Neural progenitor cell (in vitro differentiated cells): ENCODE results near the gene TMC4. TPM values are rescaled to one million over a fixed set of nuclear protein-coding genes. Genes with fewer than 3 reads are reported as not detected.
A peak's percentile ranks its signal among the peaks of the same experiment; 100 is the strongest.

Experiments
- DNase-seq: peaks from one replicate; pipeline ENCODE4 v3.0.0-alpha.2; 2016; ENCODE audit warnings: low spot score
- H2AFZ ChIP-seq: fragments of 200-600 bp; sonication (generic); replicated peaks from 2 replicates; pipeline ENCODE4 v1.6.1; 2016; ENCODE audit warnings: antibody characterized with exemption
- H3F3A ChIP-seq: fragments of 200-600 bp; sonication (generic); 2 replicates; pipeline ENCODE4 v1.6.1; 2016; ENCODE audit warnings: antibody characterized with exemption, low read depth
- H3K27ac ChIP-seq: fragments of 200-600 bp; sonication (generic); 2 replicates; pipeline ENCODE4 v1.5.1; 2016; ENCODE audit warnings: mild to moderate bottlenecking
- H3K27me3 ChIP-seq: fragments of 200-600 bp; sonication (generic); 2 replicates; pipeline ENCODE4 v1.6.1; 2016; ENCODE audit warnings: mild to moderate bottlenecking, moderate library complexity
- H3K36me3 ChIP-seq: fragments of 200-600 bp; sonication (generic); 2 replicates; pipeline ENCODE4 v1.5.1; 2016
- H3K4me1 ChIP-seq: fragments of 200-600 bp; sonication (generic); 2 replicates; pipeline ENCODE4 v1.6.1; 2016; ENCODE audit warnings: mixed run types
- H3K4me2 ChIP-seq: fragments of 200-600 bp; sonication (generic); 2 replicates; pipeline ENCODE4 v1.6.1; 2016
- H3K4me3 ChIP-seq: fragments of 200-600 bp; sonication (generic); 2 replicates; pipeline ENCODE4 v1.5.1; 2016
- H3K79me2 ChIP-seq: fragments of 200-600 bp; sonication (generic); 2 replicates; pipeline ENCODE4 v1.6.1; 2016; ENCODE audit warnings: low read depth
- H3K9ac ChIP-seq: fragments of 200-600 bp; sonication (generic); 2 replicates; pipeline ENCODE4 v1.6.1; 2016
- H3K9me3 ChIP-seq: fragments of 200-600 bp; sonication (generic); 2 replicates; pipeline ENCODE4 v1.5.1; 2016; ENCODE audit warnings: low read depth
- H4K20me1 ChIP-seq: fragments of 200-600 bp; sonication (generic); 2 replicates; pipeline ENCODE4 v1.6.1; 2016; ENCODE audit warnings: low read depth
- H3K27ac Mint-ChIP-seq: 3 replicates; pipeline ENCODE4 v1.8.0; 2021; ENCODE audit warnings: mixed read lengths
- H3K27me3 Mint-ChIP-seq: 2 replicates; pipeline ENCODE4 v1.8.0; 2022; ENCODE audit warnings: low read depth, mild to moderate bottlenecking, inconsistent platforms, moderate library complexity, mixed read lengths; ENCODE audit not compliant: insufficient read depth
- H3K36me3 Mint-ChIP-seq: 3 replicates; pipeline ENCODE4 v1.8.0; 2021; ENCODE audit warnings: mixed read lengths
- H3K4me1 Mint-ChIP-seq: 3 replicates; pipeline ENCODE4 v1.8.0; 2021; ENCODE audit warnings: mixed read lengths
- H3K4me3 Mint-ChIP-seq: 3 replicates; pipeline ENCODE4 v1.8.0; 2021; ENCODE audit warnings: mild to moderate bottlenecking, moderate library complexity, mixed read lengths
- H3K9me3 Mint-ChIP-seq: 3 replicates; pipeline ENCODE4 v1.8.0; 2020; ENCODE audit warnings: mixed read lengths
- EZH2 ChIP-seq: fragments of 200-600 bp; sonication (generic); IDR thresholded peaks from 2 replicates; pipeline ENCODE4 v1.6.1; 2017; ENCODE audit warnings: antibody characterized with exemption, mild to moderate bottlenecking, moderate library complexity
- EZH2phosphoT487 ChIP-seq: fragments of 200-600 bp; sonication (generic); IDR thresholded peaks from 2 replicates; pipeline ENCODE4 v1.6.1; 2017; ENCODE audit warnings: antibody characterized with exemption
- total RNA-seq: library from RNA; depleted of rRNA; stranded (reverse); fragments of >200 nt; gene quantifications from 2 replicates; pipeline ENCODE4 v1.2.3, GENCODE V29; 2015; ENCODE audit warnings: low replicate concordance
- TF ChIP-seq, protein P1 (sequence below): fragments of 200-600 bp; sonication (generic); IDR thresholded peaks from 2 replicates; pipeline ENCODE4 v1.5.1; 2017; ENCODE audit warnings: antibody characterized with exemption, mild to moderate bottlenecking

Gene TMC4
- total RNA-seq, 1 donor from 2014 or later = not detected

DNA sequence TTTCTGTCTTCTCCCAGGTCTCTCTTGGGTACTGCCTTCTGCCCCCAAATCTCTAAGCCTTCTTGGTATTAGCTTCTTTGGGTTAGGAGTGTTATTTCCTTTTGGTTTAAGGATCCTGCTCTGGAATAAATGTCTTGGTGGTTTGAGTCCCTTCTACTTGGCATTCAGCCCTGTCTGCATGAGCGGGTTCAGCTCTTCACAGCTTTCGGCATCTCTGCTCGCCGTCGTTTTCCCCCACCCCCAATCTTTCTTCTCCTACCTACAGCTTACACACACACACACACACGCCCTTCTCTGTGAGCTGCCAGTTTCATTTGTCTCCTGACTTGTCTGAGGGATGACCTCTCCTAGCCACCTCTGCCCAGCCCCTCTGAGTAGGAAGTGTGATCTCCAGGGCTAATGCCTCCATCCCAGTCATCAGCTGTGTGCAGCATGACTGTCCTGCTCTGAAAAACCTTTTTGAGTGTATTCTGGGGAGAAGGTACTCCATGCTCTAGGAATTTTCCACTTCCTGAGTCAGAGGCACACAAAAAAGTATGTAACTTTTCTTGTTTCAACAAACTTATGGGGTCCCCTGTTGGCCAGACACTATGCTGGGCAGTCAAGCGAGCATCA is 30.7 kb downstream of the TMC4 start:
- no peak overlapping the region for H3K4me2 ChIP-seq
- peaks cover 20% of the 10 kb centered on the region for H3K4me1 Mint-ChIP-seq
- TF ChIP-seq EZH2phosphoT487 (no peak), EZH2 (no peak)
- TF ChIP-seq, protein P1, sequence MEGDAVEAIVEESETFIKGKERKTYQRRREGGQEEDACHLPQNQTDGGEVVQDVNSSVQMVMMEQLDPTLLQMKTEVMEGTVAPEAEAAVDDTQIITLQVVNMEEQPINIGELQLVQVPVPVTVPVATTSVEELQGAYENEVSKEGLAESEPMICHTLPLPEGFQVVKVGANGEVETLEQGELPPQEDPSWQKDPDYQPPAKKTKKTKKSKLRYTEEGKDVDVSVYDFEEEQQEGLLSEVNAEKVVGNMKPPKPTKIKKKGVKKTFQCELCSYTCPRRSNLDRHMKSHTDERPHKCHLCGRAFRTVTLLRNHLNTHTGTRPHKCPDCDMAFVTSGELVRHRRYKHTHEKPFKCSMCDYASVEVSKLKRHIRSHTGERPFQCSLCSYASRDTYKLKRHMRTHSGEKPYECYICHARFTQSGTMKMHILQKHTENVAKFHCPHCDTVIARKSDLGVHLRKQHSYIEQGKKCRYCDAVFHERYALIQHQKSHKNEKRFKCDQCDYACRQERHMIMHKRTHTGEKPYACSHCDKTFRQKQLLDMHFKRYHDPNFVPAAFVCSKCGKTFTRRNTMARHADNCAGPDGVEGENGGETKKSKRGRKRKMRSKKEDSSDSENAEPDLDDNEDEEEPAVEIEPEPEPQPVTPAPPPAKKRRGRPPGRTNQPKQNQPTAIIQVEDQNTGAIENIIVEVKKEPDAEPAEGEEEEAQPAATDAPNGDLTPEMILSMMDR = no peak
- H3K4me1 ChIP-seq = peaks cover 8% of the 10 kb centered on the region
- H3K9ac ChIP-seq = no peak overlapping the region
- H3K27ac ChIP-seq = no peak overlapping the region
- no peak overlapping the region for H3K4me3 Mint-ChIP-seq
- peaks cover 10% of the 10 kb centered on the region for H3K27me3 Mint-ChIP-seq
- no peak overlapping the region for H3K27ac Mint-ChIP-seq
- no peak for DNase-seq
- no peak overlapping the region for H2AFZ ChIP-seq
- H4K20me1 ChIP-seq = peaks cover 67% of the 10 kb centered on the region
- no peaks in the 10 kb centered on the region for H3K9me3 ChIP-seq
- H3K4me3 ChIP-seq = no peak overlapping the region
- H3F3A ChIP-seq = no peaks in the 10 kb centered on the region
- H3K79me2 ChIP-seq = peaks cover 55% of the 10 kb centered on the region
- no peaks in the 10 kb centered on the region for H3K27me3 ChIP-seq
- peaks cover 43% of the 10 kb centered on the region for H3K36me3 Mint-ChIP-seq
- H3K9me3 Mint-ChIP-seq = no peaks in the 10 kb centered on the region
- no peaks in the 10 kb centered on the region for H3K36me3 ChIP-seq

DNA sequence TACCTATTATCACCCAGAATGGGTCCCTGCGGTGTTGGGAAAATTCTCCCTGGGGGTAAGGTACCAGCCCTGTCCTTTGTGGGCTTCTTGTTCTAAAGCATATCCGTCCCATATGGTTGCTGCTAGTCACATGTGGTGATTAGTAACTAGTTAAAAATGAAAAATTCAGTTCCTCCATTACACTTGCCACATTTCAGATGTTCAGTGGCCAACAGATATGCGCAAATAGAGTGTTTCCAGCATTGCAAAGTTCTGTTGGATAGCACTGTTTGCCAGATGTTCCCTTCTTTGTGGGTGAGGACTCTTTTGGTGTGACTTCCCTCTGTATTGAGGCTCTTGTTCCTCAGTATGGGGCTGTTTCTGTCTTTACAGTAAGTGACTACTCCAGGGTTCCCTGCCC is 31.6 kb downstream of the TMC4 start:
- Histone ChIP-seq H3K79me2 (peaks cover 55% of the 10 kb centered on the region), H3K4me3 (no peak overlapping the region), H3K9ac (no peak overlapping the region), H3K27ac (no peak overlapping the region), H3F3A (peaks cover 5% of the 10 kb centered on the region), H3K4me1 (peaks cover 8% of the 10 kb centered on the region), H3K27me3 (no peaks in the 10 kb centered on the region), H3K36me3 (no peaks in the 10 kb centered on the region), H3K4me2 (no peak overlapping the region), H3K9me3 (no peaks in the 10 kb centered on the region), H2AFZ (no peak overlapping the region), H4K20me1 (peaks cover 63% of the 10 kb centered on the region)
- TF ChIP-seq EZH2 (no peak), EZH2phosphoT487 (no peak)
- TF ChIP-seq, protein P1 = no peak
- Mint-ChIP-seq H3K9me3 (no peaks in the 10 kb centered on the region), H3K27ac (no peak overlapping the region), H3K27me3 (peaks cover 13% of the 10 kb centered on the region), H3K4me1 (peaks cover 23% of the 10 kb centered on the region), H3K36me3 (peaks cover 35% of the 10 kb centered on the region), H3K4me3 (no peak overlapping the region)
- DNase-seq = no peak

DNA sequence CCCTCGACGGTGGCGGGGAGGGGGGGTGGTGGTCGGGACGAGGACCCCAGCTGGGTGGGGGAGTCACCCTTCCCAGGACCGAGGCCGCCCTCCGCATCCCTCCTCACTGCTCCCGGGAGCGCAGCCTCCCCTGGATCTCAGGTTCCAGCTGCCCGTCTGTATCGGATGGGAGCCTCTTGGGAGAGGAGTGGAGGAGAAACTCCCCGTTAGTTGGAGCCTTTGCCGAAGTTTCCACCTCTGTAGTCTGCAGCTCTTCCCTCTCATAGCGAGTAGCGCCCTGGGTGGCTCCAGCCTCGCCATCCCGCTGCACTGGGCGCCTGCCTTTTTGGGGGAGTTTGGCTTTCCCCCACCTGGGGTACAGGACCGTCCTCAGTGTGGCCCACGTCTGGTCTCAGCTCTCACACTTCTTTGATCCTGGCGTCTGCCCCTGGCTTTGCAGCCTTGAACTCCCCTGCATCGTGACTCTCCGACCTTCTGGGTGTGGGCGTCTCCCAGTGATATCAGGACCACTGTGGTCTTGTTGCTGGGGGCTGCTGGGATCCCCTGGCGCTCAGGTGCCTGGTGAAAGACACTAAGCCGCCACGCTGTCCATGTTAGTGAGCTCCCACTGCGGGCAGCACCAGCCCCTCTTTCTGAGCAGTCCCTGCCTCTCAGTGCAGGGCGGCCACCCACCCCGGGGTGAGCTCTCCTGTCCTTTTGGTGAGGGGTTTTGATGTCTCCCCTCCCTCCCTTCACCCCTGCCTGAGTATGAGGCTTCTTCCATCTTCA is 34.3 kb downstream of the TMC4 start:
- Histone ChIP-seq H4K20me1 (peaks cover 57% of the 10 kb centered on the region), H3K9ac (peak overlapping the region; percentile 100), H3K4me2 (peak overlapping the region; percentile 98), H3F3A (peaks cover 19% of the 10 kb centered on the region), H2AFZ (no peak overlapping the region), H3K27me3 (peaks cover 4% of the 10 kb centered on the region), H3K4me1 (peaks cover 8% of the 10 kb centered on the region), H3K9me3 (no peaks in the 10 kb centered on the region), H3K27ac (no peak overlapping the region), H3K79me2 (peaks cover 55% of the 10 kb centered on the region), H3K36me3 (no peaks in the 10 kb centered on the region), H3K4me3 (peak overlapping the region; percentile 99)
- peak; percentile 28 for DNase-seq
- Mint-ChIP-seq H3K4me1 (peaks cover 36% of the 10 kb centered on the region), H3K27me3 (peaks cover 17% of the 10 kb centered on the region), H3K27ac (peak overlapping the region; percentile 93), H3K36me3 (peaks cover 21% of the 10 kb centered on the region), H3K4me3 (peak overlapping the region; percentile 96), H3K9me3 (no peaks in the 10 kb centered on the region)
- no peak for TF ChIP-seq EZH2phosphoT487
- TF ChIP-seq, protein P1 = no peak
- TF ChIP-seq EZH2 = no peak
